ENCODE data around the gene FREY1.

The FREY1 gene

DNA sequence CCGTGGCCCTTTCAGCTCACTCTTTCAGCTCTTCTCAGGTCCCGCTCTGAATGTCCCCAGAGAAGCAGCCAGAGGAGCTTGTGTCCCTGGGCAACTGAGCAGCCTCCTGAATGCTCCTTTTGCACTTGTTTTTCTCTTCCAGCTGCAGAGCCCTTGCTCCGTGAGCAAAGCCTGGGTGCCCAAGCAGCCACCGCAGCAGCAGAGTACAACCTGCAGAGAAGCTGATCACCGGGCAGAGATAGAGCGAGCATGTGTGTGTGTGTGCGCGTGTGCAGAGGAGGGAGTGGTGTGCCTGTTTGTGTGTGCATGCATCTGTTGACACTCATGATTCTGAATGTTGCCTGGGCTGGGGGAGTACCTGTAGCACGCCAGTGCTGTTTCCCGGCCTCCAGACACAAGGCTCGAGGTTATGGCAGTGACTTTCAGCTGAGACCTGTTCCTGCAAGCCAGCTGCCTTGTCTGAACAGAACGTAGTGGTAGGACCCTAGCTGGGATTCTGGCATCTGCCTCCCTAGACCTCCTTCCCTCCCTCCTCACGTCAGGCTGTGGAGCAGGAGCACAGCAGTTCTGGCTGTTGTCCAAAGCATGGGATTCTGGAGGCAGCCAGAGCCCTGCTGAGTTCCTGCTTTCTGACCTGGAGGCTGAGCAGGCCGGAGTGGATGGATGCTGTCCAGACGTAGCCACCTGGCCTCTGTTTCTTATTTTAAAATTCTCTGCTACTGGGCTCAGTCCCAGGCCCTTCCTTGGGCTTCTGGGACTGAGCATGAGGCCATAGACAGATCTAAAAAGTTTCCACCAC is 26.1 kb downstream of the FREY1 start:
- TF ChIP-seq, protein P1, sequence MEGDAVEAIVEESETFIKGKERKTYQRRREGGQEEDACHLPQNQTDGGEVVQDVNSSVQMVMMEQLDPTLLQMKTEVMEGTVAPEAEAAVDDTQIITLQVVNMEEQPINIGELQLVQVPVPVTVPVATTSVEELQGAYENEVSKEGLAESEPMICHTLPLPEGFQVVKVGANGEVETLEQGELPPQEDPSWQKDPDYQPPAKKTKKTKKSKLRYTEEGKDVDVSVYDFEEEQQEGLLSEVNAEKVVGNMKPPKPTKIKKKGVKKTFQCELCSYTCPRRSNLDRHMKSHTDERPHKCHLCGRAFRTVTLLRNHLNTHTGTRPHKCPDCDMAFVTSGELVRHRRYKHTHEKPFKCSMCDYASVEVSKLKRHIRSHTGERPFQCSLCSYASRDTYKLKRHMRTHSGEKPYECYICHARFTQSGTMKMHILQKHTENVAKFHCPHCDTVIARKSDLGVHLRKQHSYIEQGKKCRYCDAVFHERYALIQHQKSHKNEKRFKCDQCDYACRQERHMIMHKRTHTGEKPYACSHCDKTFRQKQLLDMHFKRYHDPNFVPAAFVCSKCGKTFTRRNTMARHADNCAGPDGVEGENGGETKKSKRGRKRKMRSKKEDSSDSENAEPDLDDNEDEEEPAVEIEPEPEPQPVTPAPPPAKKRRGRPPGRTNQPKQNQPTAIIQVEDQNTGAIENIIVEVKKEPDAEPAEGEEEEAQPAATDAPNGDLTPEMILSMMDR (IDR thresholded peaks at IDR 0.05; ENCODE audit: low read depth, low read length, missing control alignments): no peak
- in situ Hi-C loops (cut with HindIII; ENCODE audit: low sequenced_read_pairs): no loop called here
- DNase-seq (ENCODE audit: low read depth): peak; percentile 83
- no peak overlapping the region for H3K4me3 ChIP-seq (ENCODE audit: low read depth, low read length)

GRCh38 chr11:45879803-45880686 is 27.0 kb downstream of the FREY1 start:
- DNase-seq (ENCODE audit: low read depth): no peak
- in situ Hi-C loops (cut with HindIII; ENCODE audit: low sequenced_read_pairs): no loop called here
- TF ChIP-seq, protein P1 (IDR thresholded peaks at IDR 0.05; ENCODE audit: low read depth, low read length, missing control alignments): no peak
- H3K4me3 ChIP-seq (ENCODE audit: low read depth, low read length): no peak overlapping the region

GRCh38 chr11:45877845-45878244 is 29.2 kb downstream of the FREY1 start:
- in situ Hi-C loops (cut with HindIII; ENCODE audit: low sequenced_read_pairs): no loop called here

GRCh38 chr11:45877221-45877620 is 29.9 kb downstream of the FREY1 start:
- DNase-seq (ENCODE audit: low read depth): no peak
- no peak overlapping the region for H3K4me3 ChIP-seq (ENCODE audit: low read depth, low read length)
- in situ Hi-C loops (cut with HindIII; ENCODE audit: low sequenced_read_pairs): no loop called here
- TF ChIP-seq, protein P1 (IDR thresholded peaks at IDR 0.05; ENCODE audit: low read depth, low read length, missing control alignments): no peak

More at GRCh38 chr11:45877845-45878244, 29.2 kb downstream of the FREY1 start:
- DNase-seq (ENCODE audit: low read depth): no peak
- TF ChIP-seq, protein P1 (IDR thresholded peaks at IDR 0.05; ENCODE audit: low read depth, low read length, missing control alignments): no peak
- H3K4me3 ChIP-seq (ENCODE audit: low read depth, low read length): no peak overlapping the region

DNA sequence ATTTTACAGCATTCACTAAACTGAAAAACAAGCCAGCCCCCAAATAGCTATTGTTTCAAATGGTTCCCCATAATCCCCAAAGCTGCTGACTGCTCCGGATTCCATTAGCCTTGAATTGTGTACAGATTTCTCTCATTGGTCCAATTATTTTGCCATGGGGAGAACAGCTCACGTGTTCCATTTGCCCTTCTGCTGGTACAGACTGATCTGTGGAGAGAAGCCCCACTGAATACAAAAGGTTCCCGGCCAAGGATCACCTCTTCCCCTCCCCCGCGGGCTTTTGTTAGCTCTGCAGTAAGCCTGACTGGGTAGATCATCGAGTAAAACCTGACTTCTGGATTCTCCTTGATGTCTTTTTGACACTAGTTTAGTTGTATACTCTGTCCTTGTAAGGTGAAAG is 30.7 kb downstream of the FREY1 start:
- no peak for DNase-seq (ENCODE audit: low read depth)
- TF ChIP-seq, protein P1 (IDR thresholded peaks at IDR 0.05; ENCODE audit: low read depth, low read length, missing control alignments): no peak
- in situ Hi-C loops (cut with HindIII; ENCODE audit: low sequenced_read_pairs): no loop called here
- H3K4me3 ChIP-seq (ENCODE audit: low read depth, low read length): no peak overlapping the region

DNA sequence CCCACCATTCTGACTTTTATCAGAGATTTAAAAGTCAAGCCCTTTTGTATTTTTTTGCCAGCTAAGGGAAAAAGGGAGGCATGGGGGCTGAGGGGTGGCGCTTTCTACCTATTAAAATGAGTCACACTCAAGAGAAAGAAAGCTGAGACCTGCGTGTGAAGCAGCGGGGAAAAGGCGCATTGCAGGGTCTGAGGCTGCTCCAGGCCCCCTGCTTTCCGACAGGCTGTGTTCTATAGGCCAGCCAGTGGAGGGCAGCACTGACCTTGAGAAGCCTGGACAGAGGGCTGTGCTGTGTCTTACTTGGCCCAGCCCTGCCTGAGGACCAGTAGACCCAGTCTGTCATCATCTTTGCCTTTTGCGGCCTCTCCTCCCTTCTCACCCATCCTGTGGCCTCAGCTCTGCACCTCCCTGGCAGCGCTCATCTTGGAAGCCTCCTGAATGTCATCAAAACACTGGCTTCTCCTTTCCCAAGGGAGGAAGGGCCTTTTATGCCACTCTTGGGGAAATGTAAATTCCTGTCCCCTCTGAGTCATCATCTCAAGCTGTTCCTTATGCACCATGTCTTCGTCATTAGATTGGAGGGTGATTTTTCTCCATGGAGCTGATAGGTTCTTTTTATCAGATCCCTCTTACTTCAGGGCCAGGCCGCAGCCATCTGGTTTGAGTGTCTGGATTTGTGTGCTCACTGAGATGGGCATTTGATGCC is 34.3 kb downstream of the FREY1 start:
- no peak overlapping the region for H3K4me3 ChIP-seq (ENCODE audit: low read depth, low read length)
- in situ Hi-C loops (cut with HindIII; ENCODE audit: low sequenced_read_pairs): no loop called here
- TF ChIP-seq, protein P1 (IDR thresholded peaks at IDR 0.05; ENCODE audit: low read depth, low read length, missing control alignments): peak; percentile 87
- DNase-seq (ENCODE audit: low read depth): peak; percentile 74

All from astrocyte of the cerebellum (primary cell).